Upper lobe of left lung (tissue), 6 donors: ENCODE results near the gene TNS4. TPM values are rescaled to one million over a fixed set of nuclear protein-coding genes. Genes with fewer than 3 reads are reported as not detected.

Experiments
- ATAC-seq, 2 donors: fragments of 200-7000 bp; cut with Tn5 transposase; one replicate each; pipeline ENCODE4 v1.9.1; 2022; ENCODE audit warnings: mild to moderate bottlenecking in 2 of 2, moderate library complexity in 2 of 2; ENCODE audit not compliant: low FRiP score in 2 of 2
- DNase-seq, 2 donors: peaks; one replicate each; pipeline ENCODE4 v3.0.0-alpha.2; 2019 to 2020
- H3K27ac ChIP-seq, 4 donors: fragments of 200-600 bp; sonication (generic); one replicate each; pipeline ENCODE4 v1.5.1; 2016 to 2019
- H3K27me3 ChIP-seq, 4 donors: fragments of 200-600 bp; sonication (generic); one replicate each; pipeline ENCODE4 v1.5.1; 2017 to 2019
- H3K36me3 ChIP-seq, 4 donors: fragments of 200-600 bp; sonication (generic); one replicate each; pipeline ENCODE4 v1.5.1; 2016 to 2019
- H3K4me1 ChIP-seq, 4 donors: fragments of 200-600 bp; sonication (generic); one replicate each; pipeline ENCODE4 v1.5.1; 2018 to 2019
- H3K4me3 ChIP-seq, 4 donors: fragments of 200-600 bp; sonication (generic); one replicate each; pipeline ENCODE4 v1.5.1; 2017 to 2019; ENCODE audit warnings: mild to moderate bottlenecking in 2 of 4, moderate library complexity in 1 of 4
- H3K9me3 ChIP-seq, 4 donors: fragments of 200-600 bp; sonication (generic); one replicate each; pipeline ENCODE4 v1.5.1; 2018 to 2019
- CTCF ChIP-seq, 6 experiments: fragments of 450-650 bp in 4 of 6; fragments of 200-600 bp in 2 of 6; sonication (generic) in 2 of 6; IDR thresholded peaks; one replicate each; pipeline ENCODE4 v1.5.1; 2016 to 2019; ENCODE audit warnings: antibody characterized with exemption in 6 of 6
- EP300 ChIP-seq, 4 donors: sonication (generic); formaldehyde crosslinking; IDR thresholded peaks; one replicate each; pipeline ENCODE4 v1.5.1; 2017; ENCODE audit warnings: antibody characterized with exemption in 4 of 4, control low read depth in 2 of 4
- POLR2A ChIP-seq, 4 donors: fragments of 450-650 bp; IDR thresholded peaks; one replicate each; pipeline ENCODE4 v1.5.1; 2016 to 2017; ENCODE audit warnings: antibody characterized with exemption in 4 of 4, mild to moderate bottlenecking in 2 of 4
- POLR2AphosphoS5 ChIP-seq, 2 donors: sonication (generic); formaldehyde crosslinking; IDR thresholded peaks; one replicate each; pipeline ENCODE4 v1.5.1; 2017; ENCODE audit warnings: antibody characterized with exemption in 2 of 2
- WGBS, 2 donors: methylation state at CpG; one replicate each; pipeline ENCODE4 v1.1.5; 2017 to 2018; 5-methylcytosine and 5-hydroxymethylcytosine counted together
- total RNA-seq, 6 donors: library from RNA; depleted of rRNA in 4 of 6; stranded (reverse); fragments of >200 nt in 4 of 6; gene quantifications; one replicate each; pipeline versions ENCODE4 v1.1.0 to v1.2.1, GENCODE V29; 2016 to 2021
- donor health status: DM: no; HTN: no; CAD: no; lungs with moderate emphysema.
- donor health status: DM: no; HTN: yes; CAD: no; lungs with severe emphysema.

TNS4 gene
- total RNA-seq, 6 donors from 2014 or later, result 0.54 to 5.1 (median 1.1) TPM; not detected in 1

- WGBS, 2 donors, result 91 to 92% methylated on average over 7 of the region's 7 CpGs
- Histone ChIP-seq H3K9me3 (no peaks in the 10 kb centered on the region), H3K4me1 (peaks cover 0 to 4% (median 2%) of the 10 kb centered on the region in 4 donors), H3K4me3 (no peak overlapping the region), H3K36me3 (no peaks in the 10 kb centered on the region), H3K27me3 (no peaks in the 10 kb centered on the region), H3K27ac (no peak overlapping the region)
- DNase-seq, result no peak
- TF ChIP-seq EP300 (IDR thresholded peaks at IDR 0.05) (no peak), POLR2AphosphoS5 (IDR thresholded peaks at IDR 0.05) (no peak), POLR2A (IDR thresholded peaks at IDR 0.05) (no peak), CTCF (IDR thresholded peaks at IDR 0.05) (no peak)
- peak in 1 of 2 donors; percentile 85 for ATAC-seq
Measured at GRCh38 chr17:40522250-40522960, 21.0 kb upstream of the TNS4 start.

- TF ChIP-seq POLR2A (IDR thresholded peaks at IDR 0.05) (no peak), EP300 (IDR thresholded peaks at IDR 0.05) (no peak), CTCF (IDR thresholded peaks at IDR 0.05) (no peak), POLR2AphosphoS5 (IDR thresholded peaks at IDR 0.05) (no peak)
- H3K9me3 ChIP-seq, result no peaks in the 10 kb centered on the region
- peaks cover 11 to 18% (median 15%) of the 10 kb centered on the region in 4 donors for H3K4me1 ChIP-seq
- no peaks in the 10 kb centered on the region for H3K27me3 ChIP-seq
- H3K27ac ChIP-seq, result no peak overlapping the region
- H3K36me3 ChIP-seq, result no peaks in the 10 kb centered on the region
- WGBS, 2 donors, result 88 to 91% methylated on average over 5 to 13 of the region's 14 CpGs
- ATAC-seq (no peak), DNase-seq (no peak)
- no peak overlapping the region for H3K4me3 ChIP-seq
Measured at GRCh38 chr17:40520991-40521453, 19.6 kb upstream of the TNS4 start.

DNA sequence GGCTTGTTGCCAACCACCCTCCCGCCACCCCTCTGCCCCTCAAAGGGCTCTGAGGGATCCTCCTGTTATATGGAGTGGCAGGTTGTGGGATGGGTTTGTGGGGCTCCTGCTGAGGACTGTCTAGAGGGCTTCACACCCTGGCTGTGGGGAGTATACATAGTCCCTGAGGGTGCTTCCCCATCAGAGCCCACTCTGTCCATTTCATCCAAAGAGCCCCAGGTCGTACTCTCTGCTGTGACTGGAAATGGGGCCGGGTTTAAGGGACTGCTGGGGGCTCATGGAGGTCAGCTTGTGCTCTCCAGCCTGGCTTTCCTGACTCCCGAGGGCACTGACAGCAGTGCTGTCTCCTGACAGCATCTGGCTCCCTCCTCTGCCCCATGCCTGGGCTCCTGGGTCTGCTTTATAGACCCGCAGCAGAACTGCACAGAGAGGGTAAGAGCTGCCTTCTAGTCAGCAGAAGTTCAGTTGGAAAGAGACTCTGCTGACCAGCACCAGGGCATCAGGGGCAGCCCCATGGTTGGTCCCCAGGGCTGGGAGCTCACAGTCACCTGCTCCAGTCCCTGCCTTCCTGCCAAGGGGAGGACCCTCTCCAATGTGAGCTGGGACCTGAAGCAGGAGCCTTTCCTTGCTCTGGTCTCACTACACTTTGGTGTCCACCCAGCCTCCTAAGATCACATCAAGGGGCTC lies 17.8 kb upstream of the TNS4 start:
- DNase-seq, result no peak

GRCh38 chr17:40518401-40519088 lies 17.1 kb upstream of the TNS4 start:
- H3K36me3 ChIP-seq, result no peaks in the 10 kb centered on the region
- no peak for TF ChIP-seq POLR2AphosphoS5 (IDR thresholded peaks at IDR 0.05)
- ATAC-seq, result peak in 1 of 2 donors; percentile 47
- DNase-seq, result no peak
- no peak overlapping the region for H3K27ac ChIP-seq
- H3K4me1 ChIP-seq, result peaks cover 15 to 28% (median 22%) of the 10 kb centered on the region in 4 donors
- 72 to 88% methylated on average over 4 to 5 of the region's 5 CpGs for WGBS, 2 donors
- H3K27me3 ChIP-seq, result no peaks in the 10 kb centered on the region
- H3K9me3 ChIP-seq, result no peaks in the 10 kb centered on the region
- no peak overlapping the region for H3K4me3 ChIP-seq

More for the DNA sequence above, 17.8 kb upstream of the TNS4 start:
- 86 to 92% methylated on average over 1 to 5 of the region's 5 CpGs for WGBS, 2 donors
- ATAC-seq, result peak in 1 of 2 donors; percentile 21
- no peaks in the 10 kb centered on the region for H3K9me3 ChIP-seq
- H3K27me3 ChIP-seq, result no peaks in the 10 kb centered on the region
- no peak overlapping the region for H3K27ac ChIP-seq
- H3K4me1 ChIP-seq, result peaks cover 15 to 28% (median 22%) of the 10 kb centered on the region in 4 donors
- TF ChIP-seq POLR2A (IDR thresholded peaks at IDR 0.05) (no peak), POLR2AphosphoS5 (IDR thresholded peaks at IDR 0.05) (no peak), EP300 (IDR thresholded peaks at IDR 0.05) (no peak)
- no peaks in the 10 kb centered on the region for H3K36me3 ChIP-seq
- H3K4me3 ChIP-seq, result no peak overlapping the region

GRCh38 chr17:40517981-40518380 lies 16.6 kb upstream of the TNS4 start:
- Histone ChIP-seq H3K27ac (no peak overlapping the region), H3K36me3 (no peaks in the 10 kb centered on the region), H3K9me3 (no peaks in the 10 kb centered on the region), H3K4me3 (no peak overlapping the region), H3K27me3 (no peaks in the 10 kb centered on the region), H3K4me1 (peaks cover 15 to 28% (median 22%) of the 10 kb centered on the region in 4 donors)
- ATAC-seq (no peak), DNase-seq (no peak)
- TF ChIP-seq POLR2AphosphoS5 (IDR thresholded peaks at IDR 0.05) (no peak), POLR2A (IDR thresholded peaks at IDR 0.05) (no peak), EP300 (IDR thresholded peaks at IDR 0.05) (no peak), CTCF (IDR thresholded peaks at IDR 0.05) (no peak)
- WGBS, 2 donors, result 89 to 91% methylated on average over 4 of the region's 4 CpGs
